Measurements from ENCODE around the gene HSP90AA1. TPM values are rescaled to one million over a fixed set of nuclear protein-coding genes. Genes with fewer than 3 reads are reported as not detected.

The HSP90AA1 gene
- total RNA-seq, 4 donors from 2014 or later: 185 to 396 (median 265) TPM

DNA sequence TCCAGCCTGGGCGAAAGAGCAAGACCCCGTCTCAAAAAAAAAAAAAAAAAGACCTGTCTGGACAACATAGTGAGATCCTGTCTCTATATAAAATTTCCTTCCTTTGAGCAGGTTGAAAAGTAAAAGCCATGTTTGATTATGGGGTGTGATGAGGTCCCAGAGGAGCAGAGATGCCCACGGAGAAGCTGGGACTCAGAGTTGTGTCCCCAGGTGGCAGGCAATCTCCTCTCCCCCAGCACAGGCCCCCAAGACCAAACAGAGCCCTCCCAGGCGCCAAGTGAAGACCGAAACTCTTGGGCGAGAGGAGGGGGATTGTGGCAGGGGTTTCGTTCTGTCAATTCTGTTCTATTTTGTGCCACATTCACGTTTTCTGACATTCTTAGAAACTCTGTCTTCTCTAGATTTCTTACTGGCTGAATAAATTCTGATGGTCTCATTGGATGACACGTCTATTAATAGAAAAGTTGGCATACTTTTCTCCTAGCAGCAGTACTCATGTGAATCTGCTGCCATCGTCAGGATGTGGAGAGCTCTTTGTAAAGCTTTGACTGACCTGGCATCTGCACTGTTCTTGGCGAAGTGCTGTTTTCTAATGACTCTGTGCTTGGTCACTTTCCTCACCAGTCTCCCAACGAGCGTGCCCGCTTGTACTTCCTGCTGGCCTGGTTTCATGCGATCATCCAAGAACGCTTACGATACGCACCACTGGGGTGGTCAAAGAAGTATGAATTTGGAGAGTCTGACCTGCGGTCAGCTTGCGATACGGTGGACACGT is 43.4 kb downstream of the HSP90AA1 start:
- H3K4me3 ChIP-seq: no peak overlapping the region
- WGBS, 2 donors: 84 to 86% methylated on average over 22 of the region's 22 CpGs
- DNase-seq (ENCODE audit: low spot score in 2 of 2): no peak
- H3K4me1 ChIP-seq: peaks cover 0 to 15% (median 3%) of the 10 kb centered on the region in 4 donors
- no peak for TF ChIP-seq EP300 (IDR thresholded peaks at IDR 0.05)
- H3K36me3 ChIP-seq: peaks cover 16 to 100% (median 55%) of the 10 kb centered on the region in 3 donors
- no peak overlapping the region for H3K27ac ChIP-seq
- H3K9me3 ChIP-seq: no peaks in the 10 kb centered on the region
- H3K27me3 ChIP-seq: no peaks in the 10 kb centered on the region

- H3K27ac ChIP-seq: no peak overlapping the region
- H3K4me1 ChIP-seq: peaks cover 0 to 15% (median 3%) of the 10 kb centered on the region in 4 donors
- H3K27me3 ChIP-seq: no peaks in the 10 kb centered on the region
- no peak for TF ChIP-seq POLR2A (IDR thresholded peaks at IDR 0.05)
- TF ChIP-seq, protein P1, sequence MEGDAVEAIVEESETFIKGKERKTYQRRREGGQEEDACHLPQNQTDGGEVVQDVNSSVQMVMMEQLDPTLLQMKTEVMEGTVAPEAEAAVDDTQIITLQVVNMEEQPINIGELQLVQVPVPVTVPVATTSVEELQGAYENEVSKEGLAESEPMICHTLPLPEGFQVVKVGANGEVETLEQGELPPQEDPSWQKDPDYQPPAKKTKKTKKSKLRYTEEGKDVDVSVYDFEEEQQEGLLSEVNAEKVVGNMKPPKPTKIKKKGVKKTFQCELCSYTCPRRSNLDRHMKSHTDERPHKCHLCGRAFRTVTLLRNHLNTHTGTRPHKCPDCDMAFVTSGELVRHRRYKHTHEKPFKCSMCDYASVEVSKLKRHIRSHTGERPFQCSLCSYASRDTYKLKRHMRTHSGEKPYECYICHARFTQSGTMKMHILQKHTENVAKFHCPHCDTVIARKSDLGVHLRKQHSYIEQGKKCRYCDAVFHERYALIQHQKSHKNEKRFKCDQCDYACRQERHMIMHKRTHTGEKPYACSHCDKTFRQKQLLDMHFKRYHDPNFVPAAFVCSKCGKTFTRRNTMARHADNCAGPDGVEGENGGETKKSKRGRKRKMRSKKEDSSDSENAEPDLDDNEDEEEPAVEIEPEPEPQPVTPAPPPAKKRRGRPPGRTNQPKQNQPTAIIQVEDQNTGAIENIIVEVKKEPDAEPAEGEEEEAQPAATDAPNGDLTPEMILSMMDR (IDR thresholded peaks at IDR 0.05): no peak
- TF ChIP-seq EP300 (IDR thresholded peaks at IDR 0.05): no peak
- no peak overlapping the region for H3K4me3 ChIP-seq
- H3K36me3 ChIP-seq: peaks cover 9 to 100% (median 57%) of the 10 kb centered on the region in 3 donors
- no peak for DNase-seq (ENCODE audit: low spot score in 2 of 2)
- 89 to 93% methylated on average over 9 of the region's 9 CpGs for WGBS, 2 donors
- no peaks in the 10 kb centered on the region for H3K9me3 ChIP-seq
These were observed 44.1 kb downstream of the HSP90AA1 start for GRCh38 chr14:102042699-102043098.

DNA sequence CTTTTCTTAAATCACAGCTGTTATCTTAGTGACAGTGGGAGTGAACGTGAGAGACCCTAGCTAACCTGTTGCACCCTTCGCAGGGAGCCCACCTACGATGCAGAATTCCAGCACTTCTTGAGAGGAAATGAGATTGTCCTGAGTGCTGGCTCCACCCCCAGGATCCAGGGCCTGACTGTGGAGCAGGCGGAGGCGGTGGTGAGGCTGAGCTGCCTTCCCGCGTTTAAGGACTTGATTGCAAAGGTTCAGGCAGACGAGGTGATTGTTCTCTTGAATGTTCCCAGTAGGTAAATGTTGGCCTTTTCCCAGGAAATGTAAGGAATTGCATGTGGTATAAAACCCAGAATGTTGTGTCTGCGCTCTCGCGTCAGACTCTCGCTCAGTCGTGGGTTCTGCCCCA is 46.7 kb downstream of the HSP90AA1 start:
- DNase-seq (ENCODE audit: low spot score in 2 of 2): no peak
- no peaks in the 10 kb centered on the region for H3K27me3 ChIP-seq
- WGBS, 2 donors: 87 to 90% methylated on average over 13 of the region's 13 CpGs
- H3K4me3 ChIP-seq: no peak overlapping the region
- no peaks in the 10 kb centered on the region for H3K9me3 ChIP-seq
- no peaks in the 10 kb centered on the region for H3K4me1 ChIP-seq
- H3K36me3 ChIP-seq: peaks cover 9 to 100% (median 58%) of the 10 kb centered on the region in 3 donors
- H3K27ac ChIP-seq: no peak overlapping the region
- TF ChIP-seq, protein P1 (IDR thresholded peaks at IDR 0.05): no peak

DNA sequence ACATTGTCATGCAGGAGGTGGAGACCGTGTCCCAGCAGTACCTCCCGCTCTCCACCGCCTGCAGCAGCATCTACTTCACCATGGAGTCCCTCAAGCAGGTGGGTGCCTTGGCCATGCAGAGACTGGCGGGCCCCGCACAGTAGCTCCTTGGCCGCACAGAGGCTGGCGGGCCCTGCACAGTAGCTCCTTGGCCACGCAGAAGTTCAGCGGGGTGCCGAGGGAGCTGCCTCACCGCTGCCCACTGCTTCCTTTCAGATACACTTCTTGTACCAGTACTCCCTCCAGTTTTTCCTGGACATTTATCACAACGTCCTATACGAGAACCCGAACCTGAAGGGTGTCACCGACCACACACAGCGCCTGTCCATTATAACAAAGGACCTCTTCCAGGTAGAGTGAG is 47.7 kb downstream of the HSP90AA1 start:
- H3K4me3 ChIP-seq: no peak overlapping the region
- H3K9me3 ChIP-seq: no peaks in the 10 kb centered on the region
- no peaks in the 10 kb centered on the region for H3K4me1 ChIP-seq
- H3K27ac ChIP-seq: no peak overlapping the region
- 91 to 93% methylated on average over 16 of the region's 16 CpGs for WGBS, 2 donors
- no peak for DNase-seq (ENCODE audit: low spot score in 2 of 2)
- H3K27me3 ChIP-seq: no peaks in the 10 kb centered on the region
- TF ChIP-seq, protein P1 (IDR thresholded peaks at IDR 0.05): no peak
- TF ChIP-seq EP300 (IDR thresholded peaks at IDR 0.05) (no peak), POLR2A (IDR thresholded peaks at IDR 0.05) (no peak)
- H3K36me3 ChIP-seq: peaks cover 9 to 100% (median 52%) of the 10 kb centered on the region in 3 donors

DNA sequence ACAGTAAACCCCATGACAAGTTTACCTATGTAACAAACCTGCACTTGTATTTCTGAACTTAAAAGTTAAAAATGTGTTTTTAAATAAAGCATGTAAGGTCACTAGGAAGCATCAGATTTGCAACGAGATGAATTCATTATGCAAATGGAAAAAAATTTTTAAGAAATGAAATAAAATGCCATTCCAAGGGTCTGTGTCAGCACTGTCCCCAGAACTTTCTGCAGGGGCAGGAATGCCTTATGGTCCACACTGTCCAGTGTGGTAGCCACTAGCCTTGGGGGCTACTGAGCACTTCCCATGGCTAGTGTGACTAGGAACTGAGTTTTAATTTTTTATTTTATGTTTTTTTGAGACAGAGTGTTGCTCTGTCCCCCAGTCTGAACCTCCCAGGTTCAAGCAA is 49.2 kb downstream of the HSP90AA1 start:
- Histone ChIP-seq H3K27ac (no peak overlapping the region), H3K36me3 (peaks cover 8 to 100% (median 58%) of the 10 kb centered on the region in 3 donors), H3K4me3 (no peak overlapping the region), H3K9me3 (no peaks in the 10 kb centered on the region), H3K27me3 (no peaks in the 10 kb centered on the region), H3K4me1 (no peaks in the 10 kb centered on the region)
- TF ChIP-seq EP300 (IDR thresholded peaks at IDR 0.05) (no peak), POLR2A (IDR thresholded peaks at IDR 0.05) (no peak)
- TF ChIP-seq, protein P1 (IDR thresholded peaks at IDR 0.05): no peak
- 34 to 58% methylated on average over 1 of the region's 1 CpG for WGBS, 2 donors
- DNase-seq (ENCODE audit: low spot score in 2 of 2): no peak
